SIG-M5 (cell line): ENCODE results near the gene PHYHD1.

Experiments used
- DNase-seq: peaks from one replicate; lab custom pipeline; 2025; lab: John Stamatoyannopoulos, UW

Gene PHYHD1

DNA sequence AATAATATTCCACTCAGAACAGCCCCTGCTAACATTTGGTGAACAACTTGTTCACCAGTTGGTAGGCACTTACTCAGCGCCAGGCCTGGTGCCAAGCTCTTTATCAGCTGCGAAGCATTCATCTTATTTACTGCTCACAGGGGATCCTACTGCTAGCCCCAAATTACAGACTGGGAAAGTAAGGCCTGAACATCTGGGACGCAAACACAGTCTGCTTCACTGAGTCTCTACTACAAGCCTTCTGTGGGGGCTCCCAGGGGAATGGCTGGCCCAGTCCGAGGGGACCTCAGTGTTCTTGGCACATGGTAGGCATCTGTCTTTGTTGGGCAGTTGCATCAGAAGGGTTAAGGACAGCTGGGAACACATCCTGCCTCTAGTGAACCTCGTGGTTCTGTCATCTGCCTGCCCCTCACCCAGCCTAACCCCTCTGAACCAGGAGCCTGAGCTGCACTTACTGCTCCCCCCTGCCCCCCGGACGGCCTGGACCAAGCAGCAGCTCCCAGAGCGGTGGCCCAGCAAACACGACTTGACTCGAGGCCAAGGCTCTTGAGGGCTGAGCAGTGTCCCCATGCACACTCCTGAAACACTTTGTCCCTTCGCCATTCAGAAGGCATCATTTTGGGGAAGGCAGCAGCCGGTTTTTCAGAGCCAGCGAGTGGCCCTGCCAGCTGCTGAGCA, at the start of gene PHYHD1:
PHYHD1 (plus strand) TSS at position 602 of the 678 bp plus-strand sequence. CDS start 1,342 bp downstream, outside the sequence.
- no peak for DNase-seq

DNA sequence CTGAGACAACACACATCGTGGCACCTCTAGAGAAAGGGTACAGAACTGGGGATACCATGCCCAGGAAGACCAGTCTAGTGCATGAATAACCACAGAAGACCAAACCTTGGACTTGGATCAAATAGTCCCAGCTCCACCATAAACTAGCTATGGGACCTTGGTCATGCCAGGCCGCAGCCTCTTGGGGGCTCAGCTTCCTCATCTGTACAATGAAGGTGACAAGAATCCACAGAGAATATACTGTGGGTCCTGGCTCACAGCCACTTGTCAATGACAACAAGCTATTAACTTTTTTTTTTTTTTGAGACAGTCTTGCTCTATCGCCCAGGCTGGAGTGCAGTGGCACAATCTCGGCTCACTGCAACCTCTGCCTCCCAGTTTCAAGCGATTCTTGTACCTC, 42.9 kb upstream of the PHYHD1 start:
- no peak for DNase-seq

DNA sequence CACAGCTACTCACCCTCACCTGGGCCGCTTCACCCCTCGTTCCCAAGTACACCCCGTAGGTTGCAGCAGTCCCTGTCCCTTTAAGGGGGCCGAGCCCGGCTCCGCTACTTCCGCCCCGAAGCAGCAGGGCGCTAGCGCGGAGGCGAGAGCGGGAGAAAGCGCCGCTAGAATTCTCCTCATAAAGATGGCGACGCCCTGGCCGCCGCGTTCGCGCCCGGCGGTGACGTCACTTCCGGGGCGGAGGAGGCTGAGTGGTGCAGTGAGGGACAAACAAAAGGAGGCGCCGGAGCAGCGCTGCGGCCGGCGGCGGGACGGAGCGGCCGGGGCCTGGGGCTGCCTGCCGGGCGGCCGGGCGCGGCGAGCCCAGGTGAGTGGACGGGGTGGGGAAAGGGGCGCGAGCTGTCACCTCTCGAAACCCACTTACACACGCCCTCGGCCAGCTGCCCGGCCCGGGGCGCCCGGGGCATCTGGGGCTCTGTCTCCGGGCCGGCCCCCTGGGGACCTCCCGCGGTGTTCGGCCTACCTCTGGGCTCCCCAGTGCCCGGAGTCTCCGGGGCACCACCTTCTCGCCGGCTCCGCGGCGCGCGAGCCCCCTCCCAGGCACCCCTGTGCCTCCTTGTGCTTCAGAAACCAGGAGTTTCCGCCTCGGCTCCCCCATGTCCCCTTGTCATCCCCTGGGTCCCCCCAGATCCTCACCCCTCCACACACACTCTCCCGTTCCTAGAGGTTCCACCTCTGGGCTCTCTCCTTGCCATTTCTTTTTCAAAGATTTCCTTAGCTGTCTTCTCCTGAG, 38.7 kb upstream of the PHYHD1 start, which contains the start of the genes KYAT1 and LRRC8A:
KYAT1 (minus strand) TSS at position 67 of the 793 bp plus-strand sequence. CDS start 36,545 bp downstream, outside the sequence.
LRRC8A (plus strand) TSS at position 250 of the 793 bp plus-strand sequence. CDS start 25,032 bp downstream, outside the sequence.
- peak; percentile 55 for DNase-seq

DNA sequence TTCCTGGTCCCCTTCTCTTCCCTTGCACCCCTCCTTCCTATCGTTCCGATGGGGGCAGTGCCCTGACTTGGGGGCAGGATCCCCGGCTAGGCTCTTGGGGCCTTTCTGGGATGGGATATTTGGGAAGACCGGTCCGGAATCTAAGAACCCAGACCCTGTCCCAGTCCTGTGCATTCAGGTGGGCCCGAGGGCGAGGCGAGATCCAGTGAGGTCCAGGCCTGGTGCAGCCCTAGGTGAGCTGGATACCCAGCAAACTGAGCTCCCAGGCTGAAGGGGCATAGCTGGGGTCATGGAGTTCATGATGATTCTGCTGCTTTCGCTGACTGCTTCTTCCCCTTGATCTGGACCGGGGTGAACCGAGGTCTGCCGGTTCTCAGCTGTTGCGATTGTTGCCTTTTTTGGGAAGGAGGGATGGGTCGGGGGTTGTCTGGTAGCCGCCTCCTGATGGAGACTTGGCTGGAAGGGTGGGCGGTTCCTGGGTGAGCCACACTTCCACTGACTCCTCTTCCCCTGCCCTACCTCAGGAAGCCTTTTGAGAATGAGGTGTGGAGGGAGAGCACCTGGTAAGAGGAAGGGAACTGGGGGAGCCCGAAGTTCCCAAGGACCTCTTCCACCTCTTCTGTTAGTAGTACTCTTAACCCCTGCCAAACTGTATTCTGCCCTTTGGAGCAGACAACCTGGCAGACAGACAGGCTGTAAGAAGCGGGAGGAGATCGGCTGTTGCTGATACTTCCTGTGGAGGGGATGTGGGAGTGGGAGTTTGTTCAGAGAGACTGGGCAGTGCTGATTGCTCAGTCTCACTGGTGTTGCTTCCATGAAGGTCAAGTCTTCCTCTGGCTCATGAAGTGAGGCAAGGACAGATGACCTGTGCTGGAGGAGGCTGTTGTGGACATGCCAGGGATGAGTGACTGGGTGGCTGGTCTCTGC, 37.8 kb upstream of the PHYHD1 start:
- no peak for DNase-seq

DNA sequence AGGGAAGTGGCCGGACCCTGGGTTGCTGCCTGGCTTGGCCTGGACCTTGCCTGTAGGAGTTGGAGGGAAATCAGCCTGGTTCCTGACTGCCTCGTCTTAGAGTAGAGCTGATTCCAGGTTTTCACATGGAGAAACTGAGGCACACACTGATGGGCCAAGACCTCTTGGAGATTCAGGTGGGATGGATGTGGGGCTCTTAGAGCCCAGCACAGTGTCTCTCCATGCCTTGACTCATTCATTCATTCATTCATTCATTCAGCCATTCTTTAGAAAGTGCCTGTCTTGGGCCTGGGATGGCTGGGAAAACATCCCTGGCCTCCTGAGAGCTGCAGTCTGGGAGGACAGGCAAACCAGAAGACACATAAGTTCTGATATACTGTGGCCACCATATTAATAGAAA, 36.6 kb upstream of the PHYHD1 start:
- no peak for DNase-seq

DNA sequence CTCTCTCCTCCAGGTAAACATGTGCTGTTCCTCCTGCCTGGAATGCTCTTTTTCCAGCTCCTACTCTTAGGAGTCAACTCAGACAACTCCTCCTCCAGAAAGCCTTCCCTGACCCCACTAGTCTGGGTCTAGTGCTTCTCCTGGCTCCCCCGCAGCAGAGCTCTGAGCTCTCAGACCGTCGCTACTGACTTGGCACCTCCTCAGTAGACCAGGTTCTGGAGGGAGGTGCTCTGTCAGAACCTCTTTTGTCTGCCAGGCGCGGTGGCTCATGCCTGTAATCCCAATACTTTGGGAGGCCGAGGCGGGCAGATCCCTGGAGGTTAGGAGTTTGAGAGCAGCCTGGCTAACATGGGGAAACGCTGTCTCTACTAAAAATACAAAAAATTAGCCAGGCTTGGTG, 35.4 kb upstream of the PHYHD1 start:
- DNase-seq: no peak

DNA sequence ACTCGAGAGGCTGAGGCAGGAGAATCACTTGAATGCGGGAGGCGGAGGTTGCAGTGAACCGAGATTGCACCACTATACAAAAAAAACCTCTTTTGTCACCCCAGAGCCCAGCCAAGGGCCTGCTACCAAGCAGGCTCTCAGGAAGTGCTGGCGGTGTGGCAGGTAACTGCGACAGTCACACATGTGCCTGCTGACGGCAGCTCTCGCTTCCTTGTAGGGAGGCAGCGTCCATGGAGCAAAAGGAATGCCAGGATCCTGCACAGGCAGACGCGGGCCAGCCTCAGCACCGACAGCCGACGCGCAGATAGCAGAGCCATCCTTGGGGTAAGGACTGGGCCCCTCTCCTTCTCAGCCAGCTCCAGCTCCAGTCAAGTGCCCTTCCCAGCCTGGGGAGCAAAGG, 35.0 kb upstream of the PHYHD1 start:
- no peak for DNase-seq

DNA sequence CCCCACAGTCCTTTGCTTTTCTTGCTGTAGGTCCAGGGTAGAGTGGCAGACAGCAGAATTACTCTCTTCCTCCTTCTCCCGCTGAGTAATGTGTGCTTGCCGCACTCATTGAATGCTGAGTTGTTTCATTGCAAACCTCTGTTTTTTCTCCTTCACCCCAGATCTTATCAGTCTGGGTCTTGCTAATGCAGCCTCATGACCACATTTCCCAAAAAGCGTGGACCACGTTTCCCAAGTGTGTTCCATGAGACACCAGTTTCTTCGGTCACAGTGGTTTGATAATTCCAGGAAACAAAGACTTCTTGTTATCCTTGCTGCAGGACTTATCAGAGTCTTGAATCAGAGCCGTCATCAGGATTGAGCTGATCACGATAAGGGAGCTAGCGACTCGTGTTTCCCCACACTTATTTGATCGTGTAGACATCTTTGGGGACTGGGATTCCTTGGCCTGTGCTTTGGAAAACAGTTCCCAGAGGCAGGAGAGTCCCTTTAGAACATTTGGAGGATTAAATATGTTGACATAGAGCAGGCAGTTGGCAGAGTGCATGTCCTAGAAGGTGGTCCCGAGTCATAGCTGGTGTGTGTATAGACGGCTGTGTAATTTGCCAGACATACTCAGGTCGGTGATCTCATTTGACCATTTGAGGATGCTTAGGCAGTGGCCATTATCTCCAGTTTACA, 34.4 kb upstream of the PHYHD1 start:
- DNase-seq: no peak

DNA sequence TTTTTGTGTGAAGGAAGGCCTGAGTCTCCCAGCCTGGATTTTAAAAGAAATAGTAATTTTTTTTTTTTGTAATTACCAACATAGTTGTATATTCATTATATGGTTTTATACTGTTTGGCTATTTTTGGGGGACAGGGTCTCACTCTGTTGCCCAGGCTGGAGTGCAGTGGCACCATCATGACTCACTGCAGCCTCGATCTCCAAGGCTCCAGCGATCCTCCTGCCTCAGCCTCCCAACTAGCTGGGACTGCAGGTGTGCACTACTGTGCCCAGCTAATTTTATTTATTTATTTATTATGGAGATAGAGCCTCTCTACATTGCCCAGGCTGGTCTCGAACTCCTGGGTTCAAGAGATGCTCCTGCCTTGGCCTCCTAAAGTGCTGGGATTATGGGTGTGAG, 33.7 kb upstream of the PHYHD1 start:
- no peak for DNase-seq

DNA sequence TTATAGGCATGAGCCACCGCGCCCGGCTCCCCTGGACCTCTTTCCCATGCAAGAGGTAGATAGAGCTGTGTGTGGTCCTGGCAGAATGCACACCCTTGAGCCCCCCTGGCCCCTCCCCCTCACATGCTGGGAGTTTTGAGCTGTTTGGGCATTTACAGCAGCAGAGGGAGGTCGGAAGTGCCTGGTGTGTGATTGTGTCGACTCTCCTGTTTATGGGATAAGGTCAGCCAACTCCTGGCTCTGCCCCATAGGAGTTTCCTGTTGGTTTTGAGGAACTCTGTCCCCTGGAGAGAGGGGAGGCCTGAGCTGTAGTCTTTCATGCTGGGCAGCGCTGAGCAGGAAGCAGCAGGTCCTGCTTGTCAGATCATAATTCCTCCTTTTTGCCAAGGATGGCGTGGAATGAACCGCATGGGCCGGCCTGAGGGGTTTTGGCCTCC, 32.9 kb upstream of the PHYHD1 start:
- no peak for DNase-seq

DNA sequence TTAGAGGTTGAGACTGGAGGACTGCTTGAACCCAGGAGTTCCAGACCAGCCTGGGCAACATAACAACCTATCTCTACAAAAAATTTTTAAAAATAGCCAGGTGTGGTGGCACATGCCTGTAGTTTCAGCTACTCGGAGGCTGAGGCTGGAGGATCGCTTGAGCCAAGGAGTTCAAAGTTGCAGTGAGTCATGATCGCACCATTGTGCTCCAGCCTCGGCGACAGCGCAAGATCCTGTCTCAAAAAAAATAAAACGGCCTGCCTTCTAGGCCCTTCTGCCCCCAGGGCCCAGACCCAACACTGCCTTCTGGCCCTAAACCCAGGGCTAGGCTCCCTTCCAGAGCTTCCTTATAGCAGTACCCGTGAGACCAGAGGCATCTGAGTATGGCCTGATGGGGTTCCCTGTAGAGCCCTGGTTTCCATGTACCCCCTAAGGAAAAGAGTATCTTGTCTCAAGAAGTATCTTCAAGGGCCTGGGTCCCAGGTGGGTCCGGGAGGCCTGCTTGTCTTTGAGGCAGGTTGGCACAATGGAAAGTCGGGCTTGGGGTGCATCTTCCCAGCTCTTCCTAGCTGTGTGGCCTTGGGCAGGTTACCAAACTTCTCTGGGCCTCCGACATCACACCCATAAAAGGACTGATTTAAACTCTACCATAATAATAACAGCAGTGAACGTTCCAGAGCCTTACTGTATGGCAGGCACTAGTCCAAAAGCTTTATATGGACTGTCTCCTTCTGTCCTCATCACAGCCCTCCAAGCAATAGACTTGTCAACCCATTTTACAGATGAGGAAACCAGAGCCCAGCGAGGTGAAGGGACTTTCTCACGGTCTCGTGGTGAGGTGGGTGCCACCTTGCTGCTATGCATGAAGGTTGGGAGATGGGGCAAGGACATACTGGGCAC, 29.2 kb upstream of the PHYHD1 start:
- DNase-seq: no peak

DNA sequence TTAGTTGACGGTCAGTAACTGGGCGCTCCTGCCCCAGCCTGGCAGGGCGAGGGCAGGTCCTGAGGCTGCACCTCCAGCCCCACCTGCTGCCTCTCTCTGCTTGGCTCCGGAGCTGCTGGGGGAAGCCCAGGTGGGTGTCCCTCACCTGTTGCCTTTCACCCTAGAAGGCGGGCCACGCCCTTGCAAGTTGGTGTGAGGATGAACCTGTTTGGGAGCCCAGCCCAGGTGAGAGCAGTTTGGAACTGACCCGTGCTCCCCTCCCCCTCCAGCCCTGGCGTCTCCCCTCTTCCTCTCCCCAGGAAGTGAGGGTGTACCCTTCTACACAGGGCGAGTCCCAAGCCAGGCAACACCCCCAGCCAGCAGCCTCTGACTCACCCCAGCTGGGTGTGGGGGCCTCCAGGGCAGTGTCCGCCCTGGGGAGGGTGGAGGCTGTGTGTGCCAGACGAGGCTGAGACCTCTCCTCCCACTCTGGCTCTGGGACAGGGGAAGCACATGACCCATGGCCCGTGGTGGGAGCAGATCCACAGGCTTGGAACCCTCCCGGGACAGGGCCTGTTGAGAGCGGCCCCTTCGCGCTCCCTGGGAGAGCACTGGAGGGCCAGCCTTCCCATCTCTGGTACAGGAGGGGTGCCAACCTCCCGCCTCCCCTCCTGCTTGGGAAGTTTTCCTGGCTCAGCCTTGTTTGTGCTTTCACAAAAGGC, 28.4 kb upstream of the PHYHD1 start:
- no peak for DNase-seq

DNA sequence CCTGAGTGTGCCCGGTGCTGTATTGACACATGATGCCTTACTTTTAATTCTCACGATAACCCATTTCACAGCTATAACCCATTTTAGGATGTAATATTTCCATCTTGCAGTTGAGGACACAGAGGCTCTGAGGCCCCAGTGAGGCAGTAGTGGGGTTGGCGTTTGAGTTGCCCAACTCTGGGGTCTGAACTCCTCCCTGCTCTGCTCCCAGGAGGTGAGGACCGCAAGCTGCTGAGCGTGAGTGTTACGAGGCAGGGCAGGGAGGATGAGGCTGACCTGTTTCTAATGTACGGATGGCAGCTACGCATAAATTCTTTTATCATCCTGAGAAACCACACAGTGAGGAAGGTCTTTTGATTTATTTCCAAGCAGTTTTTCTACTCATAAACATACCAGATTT, 27.4 kb upstream of the PHYHD1 start:
- no peak for DNase-seq

DNA sequence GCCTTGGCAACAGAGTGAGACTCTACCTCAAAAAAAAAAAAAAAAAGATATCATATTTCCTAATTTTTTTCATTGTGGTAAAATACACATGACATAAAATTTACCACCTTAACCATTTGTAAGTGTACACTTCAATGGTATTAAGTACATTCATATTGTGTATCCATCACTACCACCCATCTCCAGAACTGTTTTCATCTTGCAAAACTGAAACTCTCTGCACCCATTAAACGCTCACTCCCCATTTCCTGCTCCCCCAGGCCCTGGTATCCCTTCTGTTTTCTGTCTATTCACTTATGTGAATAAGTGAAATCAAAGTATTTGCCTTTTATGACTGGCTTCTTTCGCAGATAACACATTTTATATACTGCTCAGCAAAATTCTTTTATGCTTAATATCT, 26.0 kb upstream of the PHYHD1 start:
- DNase-seq: no peak

DNA sequence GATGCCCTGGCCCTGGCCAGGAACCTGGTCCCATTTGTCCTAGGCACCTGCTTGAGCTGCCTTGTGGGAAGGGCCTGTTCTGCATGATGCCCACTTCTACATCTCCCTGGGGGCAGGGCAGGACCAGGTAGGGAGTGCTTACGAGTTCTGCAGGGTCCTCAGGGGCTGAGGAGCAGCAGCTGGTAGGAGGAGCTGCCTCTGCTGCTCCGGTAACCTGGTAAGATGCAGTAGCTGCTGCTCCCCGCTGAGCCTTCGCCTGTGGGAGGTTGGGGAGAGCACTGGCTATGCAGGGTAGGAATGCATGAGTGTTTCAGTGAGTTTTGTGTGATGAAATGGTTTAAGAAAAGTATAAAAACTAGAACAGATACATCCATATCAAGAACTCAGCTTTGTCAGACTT, 25.2 kb upstream of the PHYHD1 start:
- DNase-seq: no peak

DNA sequence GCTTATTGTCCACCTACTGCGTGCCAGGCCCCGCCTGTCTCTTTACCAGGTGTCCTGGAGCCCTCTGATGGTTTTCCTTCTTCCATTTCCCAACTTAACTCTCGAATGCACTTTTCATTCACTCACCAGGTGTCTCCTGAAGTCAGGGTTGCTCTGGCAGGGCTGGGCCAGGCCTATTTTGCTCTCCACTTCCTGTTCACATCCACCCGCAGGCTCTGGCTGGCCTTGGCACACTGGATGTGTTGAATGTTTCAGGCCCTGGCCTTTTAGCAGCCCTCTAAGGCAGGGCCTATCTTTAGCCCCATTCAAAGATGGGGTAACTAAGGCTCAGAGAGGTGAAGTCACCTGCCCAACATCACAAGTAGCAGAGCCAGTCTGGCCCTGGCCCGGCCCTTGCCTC, 22.4 kb upstream of the PHYHD1 start:
- DNase-seq: no peak

DNA sequence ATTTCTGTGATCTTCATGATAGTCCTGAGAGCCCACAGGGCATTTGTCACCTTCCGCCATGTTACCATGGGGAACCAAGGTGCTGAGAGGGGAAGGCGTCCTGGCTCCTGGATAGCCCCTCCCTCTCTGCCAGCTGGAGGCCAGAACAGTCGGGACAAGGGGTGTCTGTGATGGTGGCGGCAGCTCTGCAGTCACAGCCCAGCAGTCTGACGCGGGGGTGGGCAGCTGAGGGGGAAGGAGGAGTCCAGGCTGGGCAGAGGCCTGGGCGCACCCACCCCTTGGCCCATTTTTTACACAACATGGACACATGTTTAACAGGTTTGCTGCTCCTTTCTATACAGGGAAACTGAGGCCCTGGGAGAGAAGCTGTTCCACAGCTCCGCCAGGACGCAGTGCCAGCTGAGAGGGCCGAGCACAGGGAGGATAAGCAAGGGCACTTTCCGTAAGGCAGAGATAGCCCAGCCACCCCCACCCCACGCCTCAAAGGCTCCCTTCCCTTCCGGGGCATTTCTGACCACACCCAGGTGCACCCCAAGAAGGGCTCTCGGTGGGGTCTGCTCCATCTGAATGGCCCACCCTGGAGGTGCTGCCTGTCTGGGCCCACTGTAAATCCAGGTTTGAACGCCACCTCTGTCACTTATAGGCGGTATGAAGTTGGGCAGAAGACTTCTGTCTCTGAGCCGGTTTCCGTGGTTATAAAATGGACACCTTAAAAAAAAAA, 21.8 kb upstream of the PHYHD1 start:
- no peak for DNase-seq

DNA sequence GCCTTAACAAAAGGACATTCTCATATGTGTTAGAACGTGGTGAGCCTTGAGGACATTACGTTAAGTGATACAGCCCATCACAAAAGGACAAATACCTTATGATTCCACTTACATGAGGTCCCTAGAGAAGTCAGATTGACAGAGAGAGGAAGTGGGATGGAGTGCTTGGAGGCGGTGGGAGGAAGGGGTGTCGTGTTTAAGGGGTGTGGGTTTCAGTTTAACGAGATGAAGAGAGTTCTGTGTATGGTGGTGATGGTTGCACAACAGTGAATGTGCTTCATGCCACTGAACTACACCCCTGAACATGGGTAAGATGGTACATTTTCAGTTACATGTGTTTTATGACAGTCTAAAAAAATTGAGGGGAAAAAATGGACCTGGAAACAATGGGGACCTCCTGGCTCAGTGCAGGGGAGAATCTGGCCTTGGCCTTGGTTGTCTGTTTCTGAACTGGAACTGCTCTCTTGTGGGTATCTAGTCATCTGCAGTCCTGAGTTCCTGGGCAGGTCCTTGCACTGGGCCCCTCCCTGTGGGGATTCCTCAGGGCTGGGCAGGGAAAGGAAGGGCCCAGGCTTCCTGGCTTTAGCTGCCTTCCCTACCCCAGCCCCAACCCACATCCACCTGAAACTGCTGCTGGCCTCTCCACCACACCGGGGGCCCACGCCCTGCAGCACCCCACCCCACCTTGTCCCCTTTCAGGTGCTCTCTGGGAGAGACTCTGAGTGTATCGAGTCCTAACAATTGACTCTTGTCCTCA, 21.0 kb upstream of the PHYHD1 start:
- DNase-seq: peak; percentile 16
